GM21528 (cell line): ENCODE data around the gene EEF1AKMT4.

Source experiments
- ATAC-seq: cut with Tn5 transposase; IDR thresholded peaks from one replicate; pipeline ENCODE4 v1.9.1; 2021; ENCODE audit warnings: mild to moderate bottlenecking, moderate library complexity; ENCODE audit not compliant: unreplicated experiment, low FRiP score

Gene EEF1AKMT4

GRCh38 chr3:184249412-184250166 is at the start of gene EEF1AKMT4:
Gene EEF1AKMT4 (plus strand): TSS chr3:184249672. CDS start chr3:184249695, 23 bp downstream.
- peak; percentile 79 for ATAC-seq

- ATAC-seq, result no peak
Observed at GRCh38 chr3:184200825-184201224, 48.6 kb upstream of the EEF1AKMT4 start.

GRCh38 chr3:184203526-184203925 is 45.9 kb upstream of the EEF1AKMT4 start:
- ATAC-seq, result no peak

GRCh38 chr3:184209146-184209923 is 40.1 kb upstream of the EEF1AKMT4 start:
- no peak for ATAC-seq

GRCh38 chr3:184211297-184211696 is 38.2 kb upstream of the EEF1AKMT4 start:
- no peak for ATAC-seq

GRCh38 chr3:184211718-184212117 is 37.8 kb upstream of the EEF1AKMT4 start:
- no peak for ATAC-seq

- no peak for ATAC-seq
Observed at GRCh38 chr3:184218814-184219213, 30.7 kb upstream of the EEF1AKMT4 start.

GRCh38 chr3:184222521-184222920 is 27.0 kb upstream of the EEF1AKMT4 start:
- no peak for ATAC-seq

GRCh38 chr3:184223946-184224345 is 25.5 kb upstream of the EEF1AKMT4 start:
- no peak for ATAC-seq

GRCh38 chr3:184227481-184227935 is 22.0 kb upstream of the EEF1AKMT4 start:
- ATAC-seq, result no peak

- no peak for ATAC-seq
Observed at GRCh38 chr3:184228376-184229137, 20.9 kb upstream of the EEF1AKMT4 start.

- ATAC-seq, result peak; percentile 77
Observed at GRCh38 chr3:184229394-184230080, 19.9 kb upstream of the EEF1AKMT4 start, which contains the start of gene VWA5B2. Gene VWA5B2 (plus strand): TSS chr3:184229585. CDS start chr3:184230529, 944 bp downstream.

- no peak for ATAC-seq
Observed at GRCh38 chr3:184230081-184230602, 19.3 kb upstream of the EEF1AKMT4 start.

GRCh38 chr3:184230603-184231528 is 18.6 kb upstream of the EEF1AKMT4 start:
- no peak for ATAC-seq

- no peak for ATAC-seq
Observed at GRCh38 chr3:184231671-184232070, 17.8 kb upstream of the EEF1AKMT4 start.

GRCh38 chr3:184233127-184233843 is 16.2 kb upstream of the EEF1AKMT4 start:
- ATAC-seq, result no peak

GRCh38 chr3:184234224-184234623 is 15.2 kb upstream of the EEF1AKMT4 start:
- ATAC-seq, result no peak

- no peak for ATAC-seq
Observed at GRCh38 chr3:184234671-184235380, 14.6 kb upstream of the EEF1AKMT4 start.
